ENCODE data around the gene TMEM108. TPM values are rescaled to one million over a fixed set of nuclear protein-coding genes. Genes with fewer than 3 reads are reported as not detected.

Gene TMEM108
- total RNA-seq, 2 experiments from 2014 or later = not detected

GRCh38 chr3:133367403-133367802, 329.2 kb downstream of the TMEM108 start:
- Histone ChIP-seq H3K79me2 (ENCODE audit: insufficient read depth, low read depth, low read length) (no peaks in the 10 kb centered on the region), H3K9me3 (ENCODE audit: low read length) (no peaks in the 10 kb centered on the region), H3K36me3 (ENCODE audit: insufficient read depth, low read length) (no peaks in the 10 kb centered on the region), H3K27ac (ENCODE audit: low read depth, low read length, poor library complexity, severe bottlenecking) (no peak overlapping the region), H3K4me2 (ENCODE audit: low read length) (no peak overlapping the region), H2AFZ (ENCODE audit: low read length) (no peak overlapping the region), H3K4me3 (ENCODE audit: low read depth, low read length, poor library complexity, severe bottlenecking) (no peak overlapping the region), H4K20me1 (ENCODE audit: insufficient read depth, low read length) (no peaks in the 10 kb centered on the region), H3K9me2 (ENCODE audit: insufficient read depth, low read length) (no peaks in the 10 kb centered on the region), H3K4me1 (ENCODE audit: insufficient read depth, low read length, poor library complexity, severe bottlenecking) (no peaks in the 10 kb centered on the region)
- ChIA-PET CTCF (ENCODE audit: unreplicated experiment) (no interaction called here), POLR2A (interaction anchor here (0.9 kb wide), 1 partner anchor 10 kb away, joined by 3 read pairs; no protein-coding TSS in a partner anchor)
- no peak for TF ChIP-seq CTCF (conservative IDR thresholded peaks at IDR 0.05; ENCODE audit: low read length)
- DNase-seq (ENCODE audit: low spot score) = no peak
- BruUV-seq (replicated peaks) = no TSS peak
- intact Hi-C loops (cut with micrococcal nuclease; ENCODE audit: unreplicated experiment) = no loop called here

- no TSS peak for BruUV-seq (replicated peaks)
- H2AFZ ChIP-seq (ENCODE audit: low read length) = no peak overlapping the region
Observed at GRCh38 chr3:133367956-133368355, 329.8 kb downstream of the TMEM108 start.

More at GRCh38 chr3:133367956-133368355, 329.8 kb downstream of the TMEM108 start:
- intact Hi-C loops (cut with micrococcal nuclease; ENCODE audit: unreplicated experiment) = no loop called here
- Histone ChIP-seq H4K20me1 (ENCODE audit: insufficient read depth, low read length) (no peaks in the 10 kb centered on the region), H3K79me2 (ENCODE audit: insufficient read depth, low read depth, low read length) (no peaks in the 10 kb centered on the region), H3K4me1 (ENCODE audit: insufficient read depth, low read length, poor library complexity, severe bottlenecking) (no peaks in the 10 kb centered on the region), H3K4me3 (ENCODE audit: low read depth, low read length, poor library complexity, severe bottlenecking) (no peak overlapping the region), H3K27ac (ENCODE audit: low read depth, low read length, poor library complexity, severe bottlenecking) (no peak overlapping the region), H3K4me2 (ENCODE audit: low read length) (no peak overlapping the region), H3K9me3 (ENCODE audit: low read length) (no peaks in the 10 kb centered on the region), H3K9me2 (ENCODE audit: insufficient read depth, low read length) (no peaks in the 10 kb centered on the region), H3K36me3 (ENCODE audit: insufficient read depth, low read length) (no peaks in the 10 kb centered on the region)
- ChIA-PET CTCF (ENCODE audit: unreplicated experiment) (no interaction called here), POLR2A (interaction anchor here (0.9 kb wide), 1 partner anchor 10 kb away, joined by 3 read pairs; no protein-coding TSS in a partner anchor)
- no peak for DNase-seq (ENCODE audit: low spot score)
- TF ChIP-seq CTCF (conservative IDR thresholded peaks at IDR 0.05; ENCODE audit: low read length) (no peak), EZH2phosphoT487 (IDR thresholded peaks at IDR 0.05; ENCODE audit: borderline replicate concordance, low read depth, low read length) (no peak)
